ENCODE results near the gene NTRK2.

DNA sequence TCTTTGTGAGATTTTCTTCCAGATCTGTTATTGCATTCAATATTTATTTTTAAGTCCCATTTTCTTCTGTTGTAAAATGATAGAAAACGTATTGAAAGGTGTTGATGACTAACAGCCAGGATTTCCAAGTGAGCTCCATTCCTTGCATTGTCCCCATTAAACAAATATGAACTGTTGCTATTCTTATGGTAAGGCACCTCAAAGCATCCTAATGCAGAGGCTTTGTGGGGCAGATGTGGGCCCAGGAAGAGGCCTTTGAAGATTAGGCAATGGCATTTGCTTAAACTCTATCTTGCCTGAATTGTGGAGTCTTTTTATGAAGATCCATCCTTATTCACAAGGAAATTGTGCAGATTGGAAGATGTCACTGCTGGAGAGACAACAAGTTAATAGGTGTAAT lies 38.9 kb downstream of the NTRK2 start:
- TF ChIP-seq, protein P1, sequence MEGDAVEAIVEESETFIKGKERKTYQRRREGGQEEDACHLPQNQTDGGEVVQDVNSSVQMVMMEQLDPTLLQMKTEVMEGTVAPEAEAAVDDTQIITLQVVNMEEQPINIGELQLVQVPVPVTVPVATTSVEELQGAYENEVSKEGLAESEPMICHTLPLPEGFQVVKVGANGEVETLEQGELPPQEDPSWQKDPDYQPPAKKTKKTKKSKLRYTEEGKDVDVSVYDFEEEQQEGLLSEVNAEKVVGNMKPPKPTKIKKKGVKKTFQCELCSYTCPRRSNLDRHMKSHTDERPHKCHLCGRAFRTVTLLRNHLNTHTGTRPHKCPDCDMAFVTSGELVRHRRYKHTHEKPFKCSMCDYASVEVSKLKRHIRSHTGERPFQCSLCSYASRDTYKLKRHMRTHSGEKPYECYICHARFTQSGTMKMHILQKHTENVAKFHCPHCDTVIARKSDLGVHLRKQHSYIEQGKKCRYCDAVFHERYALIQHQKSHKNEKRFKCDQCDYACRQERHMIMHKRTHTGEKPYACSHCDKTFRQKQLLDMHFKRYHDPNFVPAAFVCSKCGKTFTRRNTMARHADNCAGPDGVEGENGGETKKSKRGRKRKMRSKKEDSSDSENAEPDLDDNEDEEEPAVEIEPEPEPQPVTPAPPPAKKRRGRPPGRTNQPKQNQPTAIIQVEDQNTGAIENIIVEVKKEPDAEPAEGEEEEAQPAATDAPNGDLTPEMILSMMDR (conservative IDR thresholded peaks at IDR 0.05; ENCODE audit: low read length), result no peak
- TF ChIP-seq EZH2phosphoT487 (IDR thresholded peaks at IDR 0.05; ENCODE audit: borderline replicate concordance), result no peak

All from Loucy (cell line).